Activated naive CD4-positive, alpha-beta T cell treated with anti-CD3 and anti-CD28 coated beads, Interleukin-2, amount 50 U/mL, for 16 hours (primary cell): ENCODE results near the gene IDUA.

Experiments used
- DNase-seq: peaks from one replicate; pipeline ENCODE4 v3.0.0-alpha.2; 2020

IDUA gene

GRCh38 chr4:1002631-1003251 is 15.9 kb downstream of the IDUA start:
- no peak for DNase-seq

DNA sequence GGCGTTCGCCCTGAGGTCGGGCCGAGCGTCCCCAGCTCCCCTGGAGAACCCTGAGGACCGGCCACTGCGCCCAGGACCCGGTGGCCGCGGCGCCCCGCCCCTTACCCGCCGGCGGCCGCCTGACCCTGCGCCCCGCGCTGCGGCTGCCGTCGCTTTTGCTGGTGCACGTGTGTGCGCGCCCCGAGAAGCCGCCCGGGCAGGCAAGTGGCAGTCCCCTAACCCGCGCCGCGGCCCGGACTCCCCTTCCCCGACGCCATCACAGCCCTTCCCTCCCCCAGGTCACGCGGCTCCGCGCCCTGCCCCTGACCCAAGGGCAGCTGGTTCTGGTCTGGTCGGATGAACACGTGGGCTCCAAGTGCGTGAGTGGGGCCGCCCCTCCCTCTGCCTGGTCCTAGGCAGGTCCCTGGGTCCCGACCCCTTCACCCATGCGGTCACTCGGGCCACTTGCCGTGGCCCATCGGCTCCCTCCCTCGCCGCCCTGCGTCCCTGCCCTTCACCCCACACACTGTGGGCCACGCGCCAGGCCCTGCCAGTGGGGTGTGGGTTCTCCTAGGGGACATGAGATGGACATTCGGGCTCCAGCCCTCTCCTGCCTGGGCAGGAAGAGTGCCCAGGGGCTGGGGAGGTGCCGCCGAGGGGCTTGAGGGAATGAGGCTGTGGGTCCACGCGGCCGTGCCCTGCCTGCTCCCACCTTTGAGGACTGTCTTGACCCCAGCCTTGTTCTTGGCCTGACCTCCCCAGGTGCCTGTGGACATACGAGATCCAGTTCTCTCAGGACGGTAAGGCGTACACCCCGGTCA is 16.6 kb downstream of the IDUA start:
- DNase-seq = no peak

- DNase-seq = no peak
These were observed 17.2 kb downstream of the IDUA start for GRCh38 chr4:1004071-1004418.

DNA sequence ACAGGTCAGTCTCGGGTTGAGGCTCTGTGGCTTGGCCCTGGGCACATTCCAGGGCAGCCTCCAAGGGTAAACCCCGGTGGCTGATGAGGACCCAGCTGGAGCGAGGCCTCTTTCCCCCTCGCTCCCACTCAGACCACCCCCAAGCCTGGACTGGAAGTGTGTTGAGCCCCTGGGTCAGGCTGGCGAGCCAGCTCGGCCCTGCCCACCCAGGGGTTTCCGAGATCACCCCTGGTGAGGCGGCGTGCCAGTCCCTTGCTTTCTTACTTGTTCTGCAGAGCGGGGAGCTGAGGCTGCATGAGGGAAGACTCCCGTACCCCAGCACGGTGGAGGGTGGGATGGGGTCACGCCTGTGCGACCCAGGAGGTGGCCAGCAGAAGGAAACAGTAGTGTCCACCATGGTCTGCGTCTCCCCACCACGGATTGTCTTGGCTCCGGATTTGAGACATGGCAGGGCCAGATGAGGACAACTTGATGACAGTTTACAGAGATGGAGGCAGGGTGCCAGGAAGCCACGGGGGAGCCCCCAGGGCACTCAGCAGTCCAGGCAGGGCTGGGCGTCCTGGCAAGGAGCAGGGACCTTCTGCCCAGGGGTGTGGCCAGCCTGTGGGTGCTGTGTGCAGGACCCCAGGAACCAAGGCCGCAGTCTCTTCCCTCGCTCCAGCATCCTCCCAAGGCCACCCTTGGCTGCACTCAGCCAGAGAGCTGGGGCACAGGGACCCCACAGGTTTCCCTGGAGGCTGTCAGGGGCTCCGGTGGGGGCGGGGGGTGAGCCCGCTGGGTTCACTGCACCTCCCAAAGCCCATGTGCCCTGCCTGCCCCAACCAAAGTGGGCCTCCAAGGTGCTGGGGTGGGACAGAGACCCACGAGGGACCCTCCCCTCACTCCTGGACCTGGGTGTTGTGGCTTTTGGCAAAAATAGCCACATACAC is 18.0 kb downstream of the IDUA start:
- no peak for DNase-seq

- no peak for DNase-seq
These were observed 20.0 kb downstream of the IDUA start for GRCh38 chr4:1006856-1007255.

DNA sequence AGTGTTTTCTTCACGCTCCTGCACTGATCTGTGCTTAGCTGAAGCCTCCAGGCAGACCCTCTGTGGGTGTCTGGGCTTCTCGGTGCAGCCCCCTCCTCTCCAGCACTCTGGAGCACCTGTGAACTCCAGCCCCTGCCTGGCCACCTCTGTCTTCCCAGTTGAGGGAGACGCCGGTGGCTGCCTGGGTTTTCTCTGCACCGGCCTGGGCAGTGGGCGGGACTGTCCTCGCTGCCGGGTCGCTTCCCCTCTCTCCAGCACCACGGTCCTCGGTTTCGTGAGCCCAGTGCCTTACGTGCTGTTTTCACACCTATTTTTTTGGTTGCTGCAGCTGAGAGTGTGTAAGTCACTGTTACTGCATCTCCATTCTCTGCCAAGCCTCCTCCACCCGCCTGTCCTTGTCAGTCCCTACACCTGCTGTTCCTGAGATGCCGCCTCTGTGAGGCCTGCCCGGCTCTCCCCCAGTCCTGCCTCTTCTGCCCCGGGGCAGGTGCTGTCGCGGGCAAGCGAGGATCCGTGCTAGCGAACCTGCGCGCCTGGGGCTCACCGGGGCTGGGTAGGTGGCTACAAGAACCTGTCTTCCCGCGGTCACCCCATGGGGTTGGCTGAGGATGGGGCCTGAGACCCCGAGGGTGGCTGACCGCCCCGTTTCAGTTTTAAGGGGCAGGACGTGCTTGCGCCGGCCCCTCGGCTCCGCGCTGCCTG is 22.1 kb downstream of the IDUA start:
- DNase-seq = peak; percentile 41

GRCh38 chr4:1009542-1010394 is 22.9 kb downstream of the IDUA start:
- peak; percentile 61 for DNase-seq

- DNase-seq = peak; percentile 62
These were observed 23.7 kb downstream of the IDUA start for GRCh38 chr4:1010395-1011021.

GRCh38 chr4:1011022-1011665 is 24.3 kb downstream of the IDUA start, which contains the start of gene FGFRL1:
Gene FGFRL1, plus strand, starts transcription at chr4:1011626. Its CDS starts 860 bp downstream, at chr4:1012486.
- peak; percentile 92 for DNase-seq

- DNase-seq = no peak
These were observed 24.8 kb downstream of the IDUA start for GRCh38 chr4:1011666-1012033.

- DNase-seq = peak; percentile 35
These were observed 25.3 kb downstream of the IDUA start for GRCh38 chr4:1012034-1012739.

DNA sequence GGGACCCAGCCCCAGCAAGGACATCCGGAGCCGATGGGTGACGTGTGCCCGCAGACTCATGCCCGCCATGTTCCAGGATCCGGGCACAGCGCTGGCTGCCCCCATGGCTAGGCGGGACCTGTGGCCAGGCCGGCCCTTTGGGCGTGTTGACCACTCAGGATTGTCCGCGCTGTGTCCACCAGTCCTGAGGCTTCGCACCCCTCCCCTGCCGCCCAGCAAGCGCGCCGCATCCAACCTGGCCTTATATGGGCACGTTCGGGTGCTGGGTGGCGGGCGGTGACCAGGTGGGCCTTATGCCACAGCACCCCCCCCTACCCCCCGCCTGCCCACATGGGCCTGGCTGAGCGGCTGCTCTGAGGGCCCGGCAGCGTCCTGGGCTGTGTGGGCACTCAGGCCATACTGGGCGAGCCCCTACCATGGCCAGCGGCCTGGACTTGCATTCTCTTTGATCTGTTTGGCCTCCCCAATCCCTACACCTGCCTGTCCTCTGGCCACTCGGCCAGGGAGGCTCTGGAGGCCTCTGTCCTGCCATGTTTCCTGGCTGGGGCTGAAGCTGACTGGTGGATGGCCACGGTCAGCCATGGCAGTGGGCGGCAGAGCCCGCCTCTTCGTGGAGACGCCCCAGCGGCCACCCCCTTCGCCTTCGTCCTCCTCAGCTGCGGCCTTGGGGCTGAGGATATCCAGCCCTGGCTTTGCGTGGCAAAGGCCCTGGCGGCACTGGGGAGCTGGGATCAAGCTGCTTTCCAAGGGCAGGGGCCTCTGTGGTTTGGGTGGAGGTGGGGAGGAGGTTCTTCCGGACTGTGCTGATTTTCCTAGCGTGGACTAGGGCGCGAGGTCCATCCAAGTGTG is 26.6 kb downstream of the IDUA start:
- no peak for DNase-seq

DNA sequence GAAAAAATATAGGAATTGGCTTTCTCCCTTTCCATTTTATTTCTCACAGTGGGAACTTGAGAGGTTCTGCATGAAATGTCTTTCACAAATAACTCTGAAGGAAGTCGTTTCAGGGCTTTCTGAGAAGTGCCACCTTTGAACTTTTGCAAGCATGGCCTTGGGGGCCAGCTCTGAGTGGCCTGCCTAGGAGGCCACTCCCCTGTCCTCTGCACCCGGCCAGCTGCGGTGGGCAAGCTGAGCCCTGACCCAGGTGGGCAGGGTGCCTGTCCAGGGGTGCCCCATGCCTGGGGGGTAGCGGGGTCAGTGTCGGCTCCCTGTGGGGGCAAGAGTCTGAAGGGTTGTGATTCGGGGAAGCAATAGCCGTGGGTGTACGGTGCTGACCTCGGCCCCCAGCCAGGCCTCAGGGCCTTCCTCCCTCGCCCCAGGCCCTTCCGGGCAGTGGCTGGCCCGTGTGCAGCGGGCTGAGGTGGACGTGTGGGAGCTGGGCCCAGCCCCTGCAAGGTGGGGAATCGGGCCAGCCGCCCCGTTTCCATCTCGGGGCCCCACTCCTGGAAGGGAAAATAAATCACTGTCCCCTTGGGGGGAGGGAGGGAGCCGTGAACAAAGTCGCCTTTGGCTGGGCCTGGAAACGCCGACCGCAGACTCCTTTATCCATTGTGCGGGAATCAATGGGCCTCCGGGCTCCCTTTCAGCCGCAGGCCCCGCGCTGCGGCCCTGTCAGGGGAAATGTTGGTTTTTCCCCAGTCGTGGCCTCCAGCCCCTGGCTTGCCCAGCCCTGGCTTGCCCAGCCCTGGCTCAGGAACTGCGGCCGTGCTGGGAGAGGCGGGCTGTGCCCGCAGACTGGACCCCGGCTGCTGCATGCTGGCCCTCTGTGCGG is 27.7 kb downstream of the IDUA start:
- DNase-seq = no peak

DNA sequence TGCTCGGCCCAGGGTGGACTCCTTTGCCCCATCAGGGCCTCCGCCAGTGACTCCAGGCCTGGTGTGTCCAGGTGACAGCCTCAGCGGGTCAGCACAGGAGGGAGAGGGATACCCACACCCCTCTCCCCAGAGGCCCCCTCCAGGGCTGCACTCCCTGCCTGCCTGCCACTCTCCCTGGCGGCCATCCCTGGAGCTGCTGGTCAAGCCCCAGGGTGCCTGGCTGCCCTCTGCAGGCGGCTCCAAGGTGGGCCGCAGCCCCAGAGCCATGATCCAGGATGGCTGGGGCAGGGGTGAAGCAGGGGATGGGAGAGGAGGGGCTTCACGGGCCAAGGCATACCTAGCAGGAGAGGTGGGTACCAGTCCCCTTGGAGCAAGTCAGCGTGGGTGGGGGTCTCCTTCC is 28.3 kb downstream of the IDUA start:
- no peak for DNase-seq

DNA sequence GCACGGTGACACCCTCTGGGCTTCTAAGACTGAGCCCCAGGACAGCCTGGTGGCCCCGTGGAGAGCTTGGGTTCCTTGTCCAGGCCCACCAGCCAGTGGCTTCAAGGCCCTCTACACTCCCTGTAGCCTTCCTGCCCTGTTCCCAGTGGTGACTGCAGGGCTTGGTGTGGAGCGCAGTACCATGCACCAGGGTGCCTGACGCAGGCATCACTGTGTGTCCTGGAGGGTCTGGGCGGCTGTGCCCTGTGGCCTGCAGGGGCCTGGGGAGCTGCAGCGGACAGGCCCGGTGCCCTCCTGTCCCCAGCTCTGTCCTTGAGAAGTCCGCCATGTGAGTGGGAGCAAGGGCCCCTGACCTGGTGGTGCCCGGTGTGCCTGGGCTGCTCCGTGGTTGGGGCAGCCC is 28.9 kb downstream of the IDUA start:
- DNase-seq = no peak

DNA sequence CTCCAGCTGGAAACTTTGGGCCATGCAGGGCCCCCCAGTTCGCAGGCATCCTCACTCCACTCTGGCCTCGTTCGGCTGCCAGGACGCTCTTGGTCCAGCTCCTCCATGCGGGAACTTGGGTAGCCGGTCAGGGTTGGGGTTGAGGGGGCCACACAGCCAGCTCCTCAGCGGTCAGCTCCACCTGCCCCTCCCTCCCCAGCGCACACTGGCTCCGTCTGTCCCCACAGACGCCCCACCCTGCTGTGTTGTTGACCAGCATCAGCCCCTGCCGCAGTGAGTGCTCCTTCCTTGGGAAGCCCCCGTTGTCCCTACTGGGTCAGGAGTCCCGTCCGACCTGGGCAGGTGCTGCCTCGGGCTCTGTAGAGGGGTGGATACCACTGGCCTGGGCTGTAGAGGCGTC is 30.4 kb downstream of the IDUA start:
- DNase-seq = no peak

DNA sequence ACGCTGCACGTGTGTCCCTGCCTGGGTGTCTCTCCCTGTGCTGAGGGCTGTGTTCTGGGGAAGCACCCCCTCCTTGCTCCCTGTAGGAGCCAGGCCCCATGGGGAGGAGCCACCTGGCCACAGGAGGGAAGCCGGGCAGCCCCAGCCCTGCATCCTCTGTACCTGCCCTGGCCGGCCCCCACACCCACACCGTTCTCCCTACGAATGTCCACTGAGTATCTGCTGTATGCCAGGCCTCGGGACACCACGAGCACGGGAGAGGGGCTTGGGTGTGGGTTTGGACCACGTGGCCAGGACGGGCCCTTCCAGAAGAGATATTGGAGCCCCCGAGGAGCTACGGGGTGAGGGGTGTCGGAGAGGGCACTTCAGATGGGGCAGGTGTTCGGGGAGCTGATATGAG is 30.9 kb downstream of the IDUA start:
- no peak for DNase-seq
